Type B pancreatic cell (in vitro differentiated cells): ENCODE results near the gene OPRD1. TPM values are rescaled to one million over a fixed set of nuclear protein-coding genes. Genes with fewer than 3 reads are reported as not detected.
"Not testable (repeated sequence)": the region's sequence is repeated elsewhere in the genome, so short reads cannot be mapped to it uniquely, and the experiment has no call there.

Experiments
- DNase-seq: peaks from one replicate; pipeline ENCODE4 v3.0.0; 2021; ENCODE audit warnings: mixed read lengths; ENCODE audit not compliant: unreplicated experiment; ENCODE audit errors: extremely low spot score
- H3K27ac Mint-ChIP-seq: 2 replicates; pipeline ENCODE4 v1.8.0; 2021; ENCODE audit warnings: mild to moderate bottlenecking, mixed read lengths
- H3K27me3 Mint-ChIP-seq: 2 replicates; pipeline ENCODE4 v1.8.0; 2021; ENCODE audit warnings: mixed read lengths
- H3K36me3 Mint-ChIP-seq: 2 replicates; pipeline ENCODE4 v1.8.0; 2021; ENCODE audit warnings: mixed read lengths
- H3K4me1 Mint-ChIP-seq: one replicate; pipeline ENCODE4 v1.8.0; 2021; ENCODE audit warnings: mixed read lengths; ENCODE audit not compliant: unreplicated experiment
- H3K4me3 Mint-ChIP-seq: 2 replicates; pipeline ENCODE4 v1.8.0; 2021; ENCODE audit warnings: mild to moderate bottlenecking, mixed read lengths
- H3K9me3 Mint-ChIP-seq: 2 replicates; pipeline ENCODE4 v1.8.0; 2021; ENCODE audit warnings: mixed read lengths
- total RNA-seq: library from RNA; stranded (reverse); gene quantifications from 2 replicates; pipeline ENCODE4 v1.2.1, GENCODE V29; 2021; ENCODE audit warnings: low replicate concordance
- TF ChIP-seq, protein P1 (sequence below): fragments of 200-600 bp; sonication (generic); conservative IDR thresholded peaks from 2 replicates; pipeline ENCODE4 v1.5.0; 2021; ENCODE audit warnings: antibody characterized with exemption, mild to moderate bottlenecking

OPRD1 gene
- total RNA-seq, 1 donor from 2014 or later, result 1.1 TPM

DNA sequence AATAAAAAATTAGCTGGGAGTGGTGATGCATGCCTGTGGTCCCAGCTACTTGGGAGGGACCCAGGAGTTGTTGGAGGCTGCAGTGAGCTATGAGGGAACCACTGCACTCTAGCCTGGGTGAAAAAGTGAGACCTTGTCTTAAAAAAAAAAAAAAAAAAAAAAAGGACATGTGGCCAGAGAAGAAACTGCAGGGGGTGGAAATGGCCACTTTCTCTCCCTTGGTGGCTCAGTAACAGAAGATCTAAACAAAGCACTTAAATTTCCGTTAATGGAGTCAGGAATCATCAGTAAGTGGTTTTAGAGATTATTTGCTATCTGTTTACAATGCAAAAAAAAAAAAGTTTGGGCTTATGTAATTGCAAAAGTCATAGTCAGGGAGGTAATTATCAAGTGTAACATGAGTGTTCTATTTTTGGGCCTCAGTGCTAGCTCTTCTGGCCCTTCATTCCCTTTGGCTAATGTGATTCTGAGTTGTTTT lies 19.3 kb upstream of the OPRD1 start:
- TF ChIP-seq, protein P1, sequence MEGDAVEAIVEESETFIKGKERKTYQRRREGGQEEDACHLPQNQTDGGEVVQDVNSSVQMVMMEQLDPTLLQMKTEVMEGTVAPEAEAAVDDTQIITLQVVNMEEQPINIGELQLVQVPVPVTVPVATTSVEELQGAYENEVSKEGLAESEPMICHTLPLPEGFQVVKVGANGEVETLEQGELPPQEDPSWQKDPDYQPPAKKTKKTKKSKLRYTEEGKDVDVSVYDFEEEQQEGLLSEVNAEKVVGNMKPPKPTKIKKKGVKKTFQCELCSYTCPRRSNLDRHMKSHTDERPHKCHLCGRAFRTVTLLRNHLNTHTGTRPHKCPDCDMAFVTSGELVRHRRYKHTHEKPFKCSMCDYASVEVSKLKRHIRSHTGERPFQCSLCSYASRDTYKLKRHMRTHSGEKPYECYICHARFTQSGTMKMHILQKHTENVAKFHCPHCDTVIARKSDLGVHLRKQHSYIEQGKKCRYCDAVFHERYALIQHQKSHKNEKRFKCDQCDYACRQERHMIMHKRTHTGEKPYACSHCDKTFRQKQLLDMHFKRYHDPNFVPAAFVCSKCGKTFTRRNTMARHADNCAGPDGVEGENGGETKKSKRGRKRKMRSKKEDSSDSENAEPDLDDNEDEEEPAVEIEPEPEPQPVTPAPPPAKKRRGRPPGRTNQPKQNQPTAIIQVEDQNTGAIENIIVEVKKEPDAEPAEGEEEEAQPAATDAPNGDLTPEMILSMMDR, result peak; percentile 65

DNA sequence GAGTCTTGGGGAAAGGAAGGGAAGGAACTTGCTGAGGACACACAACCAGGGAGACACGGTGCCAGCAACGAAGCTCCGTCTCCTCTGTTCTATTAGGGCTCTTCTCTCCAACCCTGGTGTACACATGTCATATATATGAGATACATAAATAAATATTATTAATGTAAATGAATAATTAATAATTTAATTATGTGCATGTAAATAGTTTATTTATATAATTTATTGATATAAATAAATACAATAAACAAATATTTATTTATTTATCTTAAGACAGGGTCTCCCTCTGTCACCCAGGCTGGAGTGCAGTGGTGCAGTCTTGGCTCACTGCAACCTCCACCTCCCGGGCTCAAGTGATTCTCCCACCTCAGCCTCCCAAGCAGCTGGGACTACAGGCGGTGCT lies 17.4 kb upstream of the OPRD1 start:
- not testable (repeated sequence) for DNase-seq, H3K4me3 Mint-ChIP-seq, H3K9me3 Mint-ChIP-seq, H3K27ac Mint-ChIP-seq, H3K36me3 Mint-ChIP-seq, H3K27me3 Mint-ChIP-seq, H3K4me1 Mint-ChIP-seq

More for the DNA sequence above, 19.3 kb upstream of the OPRD1 start:
- Mint-ChIP-seq H3K27me3 (peaks cover 8% of the 10 kb centered on the region), H3K4me1 (peaks cover 6% of the 10 kb centered on the region), H3K27ac (no peak overlapping the region), H3K4me3 (no peak overlapping the region), H3K36me3 (no peaks in the 10 kb centered on the region), H3K9me3 (no peaks in the 10 kb centered on the region)
- DNase-seq, result no peak

DNA sequence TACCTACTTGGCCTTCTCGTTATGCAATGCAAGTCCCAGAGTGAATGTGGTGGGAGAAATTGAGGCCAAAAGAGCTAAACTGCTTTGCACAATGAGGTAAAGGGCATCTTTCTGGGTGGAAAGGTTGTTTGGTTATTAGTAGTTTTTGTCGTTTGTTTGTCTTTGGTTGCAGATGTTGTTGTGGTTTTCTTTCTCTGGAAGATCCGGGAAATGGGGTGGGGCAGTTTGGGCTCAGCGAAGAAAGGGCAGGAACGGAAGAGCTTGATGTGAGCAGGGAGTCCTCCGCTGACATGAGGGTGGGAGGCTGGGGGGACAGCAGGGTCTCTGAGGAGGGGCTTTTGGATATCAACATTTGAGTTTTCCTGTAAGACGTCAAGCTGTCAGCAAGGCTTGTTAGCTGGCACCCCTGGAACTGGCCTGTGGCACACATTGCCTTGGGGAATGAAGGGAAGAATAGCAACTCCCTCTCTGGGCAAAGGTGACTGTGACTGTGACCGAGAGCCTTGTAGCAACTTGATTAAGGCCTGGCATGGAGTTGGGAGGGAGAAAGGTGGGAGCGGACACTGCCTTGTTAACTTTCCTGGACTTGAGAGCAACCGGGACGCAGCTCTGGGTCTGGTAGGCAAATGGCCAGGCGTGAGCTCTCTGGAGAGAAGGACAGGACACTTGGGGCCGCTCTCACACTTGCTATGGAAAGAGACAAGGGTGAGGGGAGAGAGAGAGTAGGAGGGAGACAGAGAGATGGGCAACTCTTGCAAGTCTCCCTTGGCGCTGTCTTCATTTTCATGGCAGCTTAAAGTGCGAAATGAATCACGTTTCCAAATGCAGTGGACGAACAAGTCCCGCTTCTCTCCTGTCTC lies 15.4 kb upstream of the OPRD1 start:
- DNase-seq, result no peak
- no peak overlapping the region for H3K27ac Mint-ChIP-seq
- TF ChIP-seq, protein P1, result no peak
- H3K9me3 Mint-ChIP-seq, result no peaks in the 10 kb centered on the region
- peaks cover 8% of the 10 kb centered on the region for H3K27me3 Mint-ChIP-seq
- H3K36me3 Mint-ChIP-seq, result no peaks in the 10 kb centered on the region
- peaks cover 6% of the 10 kb centered on the region for H3K4me1 Mint-ChIP-seq
- no peak overlapping the region for H3K4me3 Mint-ChIP-seq

DNA sequence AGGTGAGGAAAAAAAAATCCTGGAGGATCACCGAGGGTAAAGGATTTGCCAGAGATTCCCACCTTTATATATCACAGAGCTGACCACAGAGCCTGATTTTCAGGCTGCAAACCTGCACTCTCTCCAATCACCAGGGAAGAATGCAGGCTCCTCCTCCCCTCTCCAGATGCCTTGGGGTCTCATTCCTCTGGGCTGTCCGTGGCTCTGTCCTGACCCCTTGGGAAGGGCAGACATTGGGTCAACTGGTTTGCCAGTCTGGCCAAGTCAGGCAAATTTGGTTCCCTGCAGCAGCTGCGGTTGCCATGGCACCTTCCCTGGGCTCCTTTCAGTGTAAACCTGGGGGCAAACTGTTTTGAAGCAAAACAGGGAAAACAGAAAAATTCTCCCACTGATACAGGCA lies 11.6 kb upstream of the OPRD1 start:
- Mint-ChIP-seq H3K4me1 (peaks cover 5% of the 10 kb centered on the region), H3K36me3 (no peaks in the 10 kb centered on the region), H3K27ac (no peak overlapping the region), H3K9me3 (peaks cover 4% of the 10 kb centered on the region), H3K27me3 (peaks cover 3% of the 10 kb centered on the region), H3K4me3 (no peak overlapping the region)
- DNase-seq, result no peak
- TF ChIP-seq, protein P1, result no peak

DNA sequence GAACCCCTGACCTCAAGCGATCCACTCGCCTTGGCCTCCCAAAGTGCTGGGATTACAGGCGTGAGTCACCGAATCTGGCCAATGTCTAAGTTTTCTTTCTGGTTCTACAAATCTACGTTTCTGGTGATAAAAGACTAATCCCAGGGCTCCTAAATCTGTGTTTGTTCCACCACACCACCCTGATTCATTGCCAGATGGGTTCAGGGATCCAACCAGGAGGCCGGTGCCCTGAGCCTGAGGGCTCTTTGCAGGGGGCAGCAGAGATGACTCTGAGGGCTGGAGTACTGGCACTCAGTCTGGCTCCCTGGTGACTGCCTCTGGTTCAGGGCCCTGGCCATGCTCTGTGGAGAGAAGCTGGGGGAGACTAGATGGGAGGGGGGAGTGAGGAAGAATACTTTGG lies 10.5 kb upstream of the OPRD1 start:
- DNase-seq, result no peak
- H3K27me3 Mint-ChIP-seq, result no peaks in the 10 kb centered on the region
- TF ChIP-seq, protein P1, result no peak
- no peaks in the 10 kb centered on the region for H3K36me3 Mint-ChIP-seq
- H3K4me3 Mint-ChIP-seq, result no peak overlapping the region
- peaks cover 5% of the 10 kb centered on the region for H3K4me1 Mint-ChIP-seq
- H3K27ac Mint-ChIP-seq, result no peak overlapping the region
- peaks cover 4% of the 10 kb centered on the region for H3K9me3 Mint-ChIP-seq

DNA sequence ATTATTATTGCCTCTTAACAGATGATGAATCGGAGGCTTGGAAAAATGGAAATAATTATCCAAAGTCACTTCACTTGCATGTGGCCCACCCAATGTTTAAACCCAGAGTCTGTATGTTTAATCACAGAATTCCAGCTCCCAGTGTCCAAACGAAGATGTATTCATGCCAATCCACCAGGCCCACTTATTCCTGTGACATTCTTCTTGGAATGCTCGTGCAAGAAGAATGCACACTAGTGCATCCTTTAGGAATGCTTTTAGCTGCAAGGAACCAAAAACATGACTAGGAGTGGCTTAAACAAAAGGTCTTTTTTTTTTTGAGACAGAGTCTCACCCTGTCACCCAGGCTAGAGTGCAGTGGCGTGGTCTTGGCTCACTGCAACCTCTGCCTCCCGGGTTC lies 8.9 kb upstream of the OPRD1 start:
- peaks cover 5% of the 10 kb centered on the region for H3K27me3 Mint-ChIP-seq
- no peak overlapping the region for H3K4me3 Mint-ChIP-seq
- H3K4me1 Mint-ChIP-seq, result peaks cover 5% of the 10 kb centered on the region
- TF ChIP-seq, protein P1, result no peak
- DNase-seq, result no peak
- H3K36me3 Mint-ChIP-seq, result no peaks in the 10 kb centered on the region
- peaks cover 4% of the 10 kb centered on the region for H3K9me3 Mint-ChIP-seq
- no peak overlapping the region for H3K27ac Mint-ChIP-seq
